ENCODE measurements around the gene LRRC8D.

DNA sequence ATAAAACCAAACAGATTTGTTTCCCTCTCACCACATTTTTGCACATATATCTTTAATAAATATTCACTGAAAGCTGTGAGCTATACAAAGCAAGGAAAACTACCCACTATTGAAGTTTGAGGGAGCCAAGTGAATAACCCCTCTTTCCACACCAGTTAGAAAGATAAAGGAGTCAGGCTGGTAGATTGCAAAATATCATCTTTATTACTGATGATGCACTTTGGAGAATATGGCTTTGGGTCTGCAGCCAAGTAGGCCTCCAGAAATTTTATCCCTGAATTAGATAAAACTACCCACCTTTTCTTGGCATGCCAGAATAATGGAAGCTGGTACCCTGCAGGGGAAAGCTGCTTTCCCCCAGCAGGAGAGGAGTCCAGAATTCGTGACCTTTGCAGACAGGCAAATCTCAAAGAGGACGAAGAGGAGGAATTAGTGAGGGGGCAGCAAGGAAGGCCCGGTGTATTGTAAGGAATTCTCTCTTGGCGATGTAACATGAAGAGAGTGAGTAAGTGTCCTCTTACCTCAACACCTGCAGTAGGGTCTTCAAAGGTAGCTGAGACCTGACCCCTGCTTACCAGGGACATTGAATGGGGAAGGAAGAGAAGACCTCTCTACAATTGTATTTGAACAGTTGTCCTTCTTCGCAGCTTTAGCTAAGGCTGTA, 84.7 kb downstream of the LRRC8D start:
- TF ChIP-seq CTCF (IDR thresholded peaks at IDR 0.05) (no peak), EP300 (IDR thresholded peaks at IDR 0.05) (no peak), POLR2A (IDR thresholded peaks at IDR 0.05) (no peak)

Data from ovary (tissue), 3 donors.